Tibial artery (tissue), 4 donors: ENCODE data around the gene RNF150.
A peak's percentile ranks its signal among the peaks of the same experiment; 100 is the strongest.

Source experiments
- DNase-seq, 2 donors: peaks; one replicate each; pipeline ENCODE4 v3.0.0-alpha.2; 2019
- H3K27ac ChIP-seq, 2 donors: fragments of 200-600 bp; sonication (generic) in 1 of 2; 1 replicate in 1 of 2; 2 replicates in 1 of 2; pipeline ENCODE4 v1.5.1; 2018 to 2019; ENCODE audit warnings: mild to moderate bottlenecking in 1 of 2
- H3K27me3 ChIP-seq, 2 donors: fragments of 200-600 bp; sonication (generic) in 1 of 2; one replicate each; pipeline versions ENCODE4 v1.5.1 to v1.6.0; 2016 to 2019
- H3K36me3 ChIP-seq, 3 donors: fragments of 200-600 bp; sonication (generic) in 2 of 3; one replicate each; pipeline ENCODE4 v1.5.1; 2016 to 2019; ENCODE audit warnings: mild to moderate bottlenecking in 2 of 3
- H3K4me1 ChIP-seq, 4 donors: fragments of 200-600 bp; sonication (generic) in 2 of 4; 1 replicate in 3 of 4; 2 replicates in 1 of 4; pipeline ENCODE4 v1.5.1; 2016 to 2019
- H3K4me3 ChIP-seq, 2 donors: fragments of 200-600 bp; sonication (generic) in 1 of 2; 1 replicate in 1 of 2; 2 replicates in 1 of 2; pipeline ENCODE4 v1.5.1; 2018 to 2019; ENCODE audit warnings: mild to moderate bottlenecking in 2 of 2
- H3K9me3 ChIP-seq, 3 donors: fragments of 200-600 bp; sonication (generic) in 1 of 3; one replicate each; pipeline ENCODE4 v1.5.1; 2016 to 2019
- intact Hi-C: fragments of 100-400 bp; cut with DNase I; formaldehyde crosslinking; loops from one replicate; pipeline ENCODE4 v1.15.0; 2023; ENCODE audit warnings: low total_unique reads
- TF ChIP-seq, protein P1 (sequence below), 2 experiments: fragments of 200-600 bp in 1 of 2; fragments of 450-650 bp in 1 of 2; IDR thresholded peaks; one replicate each; pipeline ENCODE4 v1.5.1; 2017 to 2019; ENCODE audit warnings: antibody characterized with exemption in 2 of 2, mild to moderate bottlenecking in 1 of 2, moderate library complexity in 1 of 2

Gene RNF150

DNA sequence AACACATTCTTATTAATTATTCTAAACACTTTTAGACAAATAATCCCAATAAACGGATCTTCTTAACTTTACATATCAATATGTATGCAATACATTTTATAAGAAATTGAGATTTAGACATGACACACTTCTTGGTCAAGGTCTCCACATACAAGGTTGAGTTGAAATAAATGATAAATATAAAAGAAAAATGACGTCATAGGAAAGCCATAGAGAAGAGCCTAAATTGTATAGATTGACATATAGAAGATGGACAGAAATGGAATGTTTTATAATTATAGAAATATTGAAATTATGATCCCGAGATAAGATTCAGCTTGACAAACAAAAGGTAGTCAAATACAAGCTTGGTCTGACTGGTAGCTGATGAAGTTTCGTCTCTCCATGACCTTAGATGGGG, 87.4 kb downstream of the RNF150 start:
- no peak for DNase-seq
- Histone ChIP-seq H3K4me3 (no peak overlapping the region), H3K27ac (no peak overlapping the region), H3K36me3 (no peaks in the 10 kb centered on the region), H3K9me3 (no peaks in the 10 kb centered on the region), H3K27me3 (no peaks in the 10 kb centered on the region), H3K4me1 (peaks cover 0 to 25% (median 3%) of the 10 kb centered on the region in 4 donors)
- intact Hi-C loops: no loop called here
- TF ChIP-seq, protein P1, sequence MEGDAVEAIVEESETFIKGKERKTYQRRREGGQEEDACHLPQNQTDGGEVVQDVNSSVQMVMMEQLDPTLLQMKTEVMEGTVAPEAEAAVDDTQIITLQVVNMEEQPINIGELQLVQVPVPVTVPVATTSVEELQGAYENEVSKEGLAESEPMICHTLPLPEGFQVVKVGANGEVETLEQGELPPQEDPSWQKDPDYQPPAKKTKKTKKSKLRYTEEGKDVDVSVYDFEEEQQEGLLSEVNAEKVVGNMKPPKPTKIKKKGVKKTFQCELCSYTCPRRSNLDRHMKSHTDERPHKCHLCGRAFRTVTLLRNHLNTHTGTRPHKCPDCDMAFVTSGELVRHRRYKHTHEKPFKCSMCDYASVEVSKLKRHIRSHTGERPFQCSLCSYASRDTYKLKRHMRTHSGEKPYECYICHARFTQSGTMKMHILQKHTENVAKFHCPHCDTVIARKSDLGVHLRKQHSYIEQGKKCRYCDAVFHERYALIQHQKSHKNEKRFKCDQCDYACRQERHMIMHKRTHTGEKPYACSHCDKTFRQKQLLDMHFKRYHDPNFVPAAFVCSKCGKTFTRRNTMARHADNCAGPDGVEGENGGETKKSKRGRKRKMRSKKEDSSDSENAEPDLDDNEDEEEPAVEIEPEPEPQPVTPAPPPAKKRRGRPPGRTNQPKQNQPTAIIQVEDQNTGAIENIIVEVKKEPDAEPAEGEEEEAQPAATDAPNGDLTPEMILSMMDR (IDR thresholded peaks at IDR 0.05): no peak

DNA sequence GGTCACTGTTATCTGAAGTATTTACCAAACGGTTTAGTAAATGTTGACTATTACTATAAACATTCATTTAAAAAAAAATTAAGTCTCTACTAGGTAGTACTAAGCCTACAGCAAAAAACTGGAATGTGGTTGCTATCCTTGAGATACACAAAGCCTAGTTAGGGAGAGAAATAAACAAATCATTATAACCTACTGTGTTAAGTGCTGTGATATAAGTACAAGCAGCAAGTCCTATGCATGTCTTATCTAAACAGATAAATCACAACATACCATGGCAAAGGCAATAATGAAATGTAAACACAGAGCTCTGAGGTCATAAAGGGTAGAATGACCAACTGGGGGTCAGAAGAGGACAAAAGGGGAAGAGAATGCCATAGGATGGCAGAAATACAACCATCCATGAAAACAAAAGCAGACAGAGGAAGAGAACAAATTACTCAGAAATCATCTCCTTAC, 92.2 kb downstream of the RNF150 start:
- H3K4me3 ChIP-seq: no peak overlapping the region
- no peak overlapping the region for H3K27ac ChIP-seq
- DNase-seq: no peak
- H3K27me3 ChIP-seq: no peaks in the 10 kb centered on the region
- intact Hi-C loops: no loop called here
- no peaks in the 10 kb centered on the region for H3K36me3 ChIP-seq
- H3K4me1 ChIP-seq: peaks cover 0 to 30% (median 7%) of the 10 kb centered on the region in 4 donors
- H3K9me3 ChIP-seq: no peaks in the 10 kb centered on the region
- TF ChIP-seq, protein P1 (IDR thresholded peaks at IDR 0.05): no peak

DNA sequence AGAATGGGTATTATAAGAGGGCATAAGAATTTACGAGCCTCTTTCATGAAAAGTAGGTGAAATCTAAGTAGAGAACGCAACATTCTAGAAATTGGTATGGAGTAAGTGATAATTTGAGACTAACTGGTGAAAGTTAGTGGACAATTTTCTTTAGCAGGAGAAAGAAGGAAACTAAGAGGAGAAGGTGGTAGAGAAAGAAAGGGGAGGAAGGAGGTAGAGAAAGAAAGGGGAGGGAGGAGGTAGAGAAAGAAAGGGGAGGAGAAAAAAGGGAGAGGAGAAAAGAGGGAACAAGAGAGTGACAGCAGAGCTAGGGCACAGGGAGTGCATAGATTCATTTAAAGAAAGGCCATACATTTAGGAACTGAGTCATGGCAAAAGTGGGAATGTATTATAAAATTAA, 94.1 kb downstream of the RNF150 start:
- TF ChIP-seq, protein P1 (IDR thresholded peaks at IDR 0.05): no peak
- intact Hi-C loops: no loop called here
- Histone ChIP-seq H3K27ac (no peak overlapping the region), H3K36me3 (no peaks in the 10 kb centered on the region), H3K9me3 (no peaks in the 10 kb centered on the region), H3K4me1 (peaks cover 0 to 25% (median 5%) of the 10 kb centered on the region in 4 donors), H3K27me3 (no peaks in the 10 kb centered on the region), H3K4me3 (no peak overlapping the region)
- no peak for DNase-seq

DNA sequence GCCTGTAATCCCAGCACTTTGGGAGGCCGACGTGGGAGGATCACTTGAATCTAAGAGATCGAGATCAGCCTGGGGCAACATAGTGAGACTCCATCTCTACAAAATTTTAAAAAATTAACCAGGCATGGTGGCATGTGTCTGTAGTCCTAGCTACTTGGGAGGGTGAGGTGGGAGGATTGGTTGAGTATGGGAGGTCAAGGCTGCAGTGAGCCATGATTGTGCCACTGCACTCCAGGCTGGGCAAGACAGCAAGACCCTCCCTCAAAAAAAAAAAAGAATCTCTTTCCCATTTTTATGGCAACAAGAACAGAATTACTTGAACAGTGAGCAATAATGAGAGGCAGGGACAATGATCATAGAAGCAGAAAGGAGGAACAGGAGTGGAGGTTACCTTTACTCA, 94.8 kb downstream of the RNF150 start:
- Histone ChIP-seq H3K4me1 (peaks cover 0 to 25% (median 5%) of the 10 kb centered on the region in 4 donors), H3K27ac (no peak overlapping the region), H3K9me3 (no peaks in the 10 kb centered on the region), H3K27me3 (no peaks in the 10 kb centered on the region), H3K36me3 (no peaks in the 10 kb centered on the region), H3K4me3 (no peak overlapping the region)
- DNase-seq: no peak
- intact Hi-C loops: no loop called here
- TF ChIP-seq, protein P1 (IDR thresholded peaks at IDR 0.05): no peak

DNA sequence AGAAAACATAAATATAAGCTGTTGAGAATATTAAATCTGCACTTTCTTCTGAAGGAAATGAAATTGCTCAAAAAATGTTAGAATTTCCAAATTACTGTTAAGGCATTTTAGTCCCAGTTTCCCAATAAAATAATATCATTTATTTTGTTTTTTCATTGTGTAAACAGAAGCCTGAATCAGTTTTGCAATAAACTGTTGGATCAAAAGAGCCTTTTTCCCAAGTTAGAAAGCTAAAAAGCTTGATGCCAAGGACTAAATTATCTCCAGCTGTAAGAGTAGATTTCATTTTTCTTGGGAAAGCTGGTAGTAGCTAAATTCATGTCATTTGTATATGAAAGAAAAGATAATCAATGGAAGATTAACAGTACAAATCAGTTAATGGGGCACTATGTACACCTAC, 95.8 kb downstream of the RNF150 start:
- Histone ChIP-seq H3K4me3 (no peak overlapping the region), H3K9me3 (no peaks in the 10 kb centered on the region), H3K36me3 (no peaks in the 10 kb centered on the region), H3K27me3 (no peaks in the 10 kb centered on the region), H3K4me1 (peaks cover 0 to 25% (median 5%) of the 10 kb centered on the region in 4 donors), H3K27ac (peak overlapping the region in 1 of 2 donors; percentile 10)
- TF ChIP-seq, protein P1 (IDR thresholded peaks at IDR 0.05): no peak
- DNase-seq: no peak
- intact Hi-C loops: no loop called here

DNA sequence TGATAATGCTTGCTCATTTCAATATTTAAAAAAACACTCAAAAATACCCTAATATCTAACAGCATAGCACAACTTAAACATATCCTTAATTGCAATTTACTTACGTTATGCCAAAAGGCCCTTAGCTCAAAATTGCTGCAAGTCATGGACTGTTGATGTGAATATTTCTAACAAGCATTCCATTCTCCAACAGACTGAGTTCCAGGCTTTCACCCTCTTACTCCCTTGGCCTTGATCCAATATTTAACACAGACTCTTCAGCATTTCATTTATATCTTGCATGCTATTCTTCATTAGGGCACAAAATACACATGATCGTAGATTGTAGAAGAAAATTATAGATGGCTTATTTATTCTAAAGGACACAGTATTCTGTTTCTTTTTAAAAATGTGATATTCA, 96.5 kb downstream of the RNF150 start:
- no peaks in the 10 kb centered on the region for H3K27me3 ChIP-seq
- TF ChIP-seq, protein P1 (IDR thresholded peaks at IDR 0.05): no peak
- H3K36me3 ChIP-seq: no peaks in the 10 kb centered on the region
- peaks cover 0 to 25% (median 5%) of the 10 kb centered on the region in 4 donors for H3K4me1 ChIP-seq
- intact Hi-C loops: no loop called here
- H3K9me3 ChIP-seq: no peaks in the 10 kb centered on the region
- H3K4me3 ChIP-seq: no peak overlapping the region
- DNase-seq: no peak
- H3K27ac ChIP-seq: peak overlapping the region in 1 of 2 donors; percentile 10
